ACC112 (cell line): ENCODE results near the gene SYT13.
"Not testable (repeated sequence)": the region's sequence is repeated elsewhere in the genome, so short reads cannot be mapped to it uniquely, and the experiment has no call there.

ENCODE experiments used
- H2AFZ ChIP-seq: fragments of 200-600 bp; sonication (generic); one replicate; pipeline ENCODE4 v1.6.0; 2017; ENCODE audit warnings: antibody characterized with exemption, low read length; ENCODE audit not compliant: unreplicated experiment
- H3K27ac ChIP-seq: fragments of 200-600 bp; sonication (generic); 2 replicates; pipeline ENCODE4 v1.5.1; 2014; ENCODE audit warnings: low read depth, mild to moderate bottlenecking, antibody characterized with exemption, low read length, moderate library complexity
- H3K27me3 ChIP-seq: fragments of 200-600 bp; sonication (generic); 2 replicates; pipeline ENCODE4 v1.6.1; 2014; ENCODE audit warnings: mild to moderate bottlenecking, antibody characterized with exemption, low read length, moderate library complexity, mixed read lengths; ENCODE audit not compliant: insufficient read depth
- H3K36me3 ChIP-seq: fragments of 200-600 bp; sonication (generic); 2 replicates; pipeline ENCODE4 v1.6.1; 2016; ENCODE audit warnings: mild to moderate bottlenecking, antibody characterized with exemption, low read length, moderate library complexity, mixed read lengths; ENCODE audit not compliant: insufficient read depth
- H3K4me1 ChIP-seq: fragments of 200-600 bp; sonication (generic); one replicate; pipeline ENCODE4 v1.6.1; 2016; ENCODE audit warnings: low read length, mixed read lengths; ENCODE audit not compliant: insufficient read depth, unreplicated experiment, control insufficient read depth
- H3K4me3 ChIP-seq: fragments of 200-600 bp; sonication (generic); 2 replicates; pipeline ENCODE4 v1.5.1; 2014; ENCODE audit warnings: mild to moderate bottlenecking, low read depth, low read length
- H3K79me2 ChIP-seq: fragments of 200-600 bp; sonication (generic); one replicate; pipeline ENCODE4 v1.6.0; 2016; ENCODE audit warnings: low read length; ENCODE audit not compliant: control insufficient read depth, unreplicated experiment, insufficient read depth

The SYT13 gene

DNA sequence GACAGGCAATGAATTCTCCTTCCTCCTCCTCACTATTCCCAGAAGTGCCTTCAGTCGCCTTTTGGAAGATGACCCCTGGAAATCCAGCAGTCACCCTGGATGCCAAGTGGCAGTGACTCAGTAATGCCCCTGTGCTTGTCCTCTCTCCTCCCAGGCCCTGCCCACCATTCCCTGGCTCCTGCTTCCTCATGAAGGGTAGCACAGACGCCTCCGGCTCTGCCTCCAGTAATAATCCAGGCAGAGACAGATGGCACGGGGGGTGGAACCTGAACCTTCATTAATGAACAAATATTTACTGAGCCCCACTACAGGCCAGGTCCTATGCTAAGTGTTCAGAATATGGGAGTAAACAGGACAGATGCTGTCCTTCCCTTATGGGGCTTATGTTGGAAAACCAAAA, 23.2 kb downstream of the SYT13 start:
- no peaks in the 10 kb centered on the region for H3K27me3 ChIP-seq
- no peaks in the 10 kb centered on the region for H3K36me3 ChIP-seq
- H3K27ac ChIP-seq: no peak overlapping the region
- H3K79me2 ChIP-seq: no peaks in the 10 kb centered on the region
- no peak overlapping the region for H3K4me3 ChIP-seq
- H2AFZ ChIP-seq: no peak overlapping the region
- peaks cover 49% of the 10 kb centered on the region for H3K4me1 ChIP-seq

GRCh38 chr11:45260071-45260470, 26.1 kb downstream of the SYT13 start:
- H2AFZ ChIP-seq: no peak overlapping the region
- peaks cover 39% of the 10 kb centered on the region for H3K4me1 ChIP-seq
- no peaks in the 10 kb centered on the region for H3K36me3 ChIP-seq
- H3K79me2 ChIP-seq: no peaks in the 10 kb centered on the region
- H3K4me3 ChIP-seq: no peak overlapping the region
- no peak overlapping the region for H3K27ac ChIP-seq
- no peaks in the 10 kb centered on the region for H3K27me3 ChIP-seq

DNA sequence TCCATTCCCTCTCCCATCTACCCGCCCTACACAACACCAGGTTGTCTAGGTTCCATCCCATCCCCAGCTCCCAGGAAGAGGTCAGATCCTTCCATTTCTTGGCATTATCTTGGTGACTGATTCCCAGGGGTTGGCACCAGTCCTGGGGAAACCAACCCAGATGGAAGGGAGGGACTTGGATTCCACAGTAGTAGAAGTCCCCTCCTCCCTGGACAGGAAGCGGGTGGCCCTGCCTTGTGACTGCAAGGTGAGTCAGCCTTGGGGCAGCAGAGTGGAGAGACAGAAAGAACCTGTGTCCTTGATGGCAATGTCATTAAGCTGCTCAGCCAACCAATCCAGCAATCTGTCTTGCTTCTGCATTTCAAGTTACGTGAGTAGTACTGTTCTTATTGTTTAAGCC, 26.5 kb downstream of the SYT13 start:
- no peak overlapping the region for H2AFZ ChIP-seq
- no peak overlapping the region for H3K4me3 ChIP-seq
- peaks cover 36% of the 10 kb centered on the region for H3K4me1 ChIP-seq
- H3K27me3 ChIP-seq: no peaks in the 10 kb centered on the region
- H3K79me2 ChIP-seq: no peaks in the 10 kb centered on the region
- H3K27ac ChIP-seq: 0 out of 2 replicates have a peak overlapping the region, but pooled peaks have one; percentile 29
- no peaks in the 10 kb centered on the region for H3K36me3 ChIP-seq

GRCh38 chr11:45258982-45259530, 27.1 kb downstream of the SYT13 start:
- no peaks in the 10 kb centered on the region for H3K36me3 ChIP-seq
- no peaks in the 10 kb centered on the region for H3K27me3 ChIP-seq
- 0 out of 2 replicates have a peak overlapping the region, but pooled peaks have one; percentile 29 for H3K27ac ChIP-seq
- peaks cover 30% of the 10 kb centered on the region for H3K4me1 ChIP-seq
- H2AFZ ChIP-seq: no peak overlapping the region
- no peaks in the 10 kb centered on the region for H3K79me2 ChIP-seq
- no peak overlapping the region for H3K4me3 ChIP-seq

GRCh38 chr11:45254070-45254469, 32.1 kb downstream of the SYT13 start:
- H3K27ac ChIP-seq: no peak overlapping the region
- no peak overlapping the region for H3K4me3 ChIP-seq
- H2AFZ ChIP-seq: no peak overlapping the region
- no peaks in the 10 kb centered on the region for H3K27me3 ChIP-seq
- no peaks in the 10 kb centered on the region for H3K79me2 ChIP-seq
- peaks cover 9% of the 10 kb centered on the region for H3K4me1 ChIP-seq
- no peaks in the 10 kb centered on the region for H3K36me3 ChIP-seq

- Histone ChIP-seq H3K36me3 (no peaks in the 10 kb centered on the region), H3K27ac (no peak overlapping the region), H3K4me1 (peaks cover 6% of the 10 kb centered on the region), H3K4me3 (no peak overlapping the region), H3K27me3 (no peaks in the 10 kb centered on the region), H3K79me2 (no peaks in the 10 kb centered on the region), H2AFZ (no peak overlapping the region)
Observed at GRCh38 chr11:45253640-45254039, 32.5 kb downstream of the SYT13 start.

GRCh38 chr11:45252877-45253276, 33.3 kb downstream of the SYT13 start:
- Histone ChIP-seq H3K27me3 (no peaks in the 10 kb centered on the region), H3K36me3 (no peaks in the 10 kb centered on the region), H3K4me3 (no peak overlapping the region), H3K27ac (no peak overlapping the region), H3K79me2 (no peaks in the 10 kb centered on the region), H2AFZ (no peak overlapping the region), H3K4me1 (peaks cover 6% of the 10 kb centered on the region)

DNA sequence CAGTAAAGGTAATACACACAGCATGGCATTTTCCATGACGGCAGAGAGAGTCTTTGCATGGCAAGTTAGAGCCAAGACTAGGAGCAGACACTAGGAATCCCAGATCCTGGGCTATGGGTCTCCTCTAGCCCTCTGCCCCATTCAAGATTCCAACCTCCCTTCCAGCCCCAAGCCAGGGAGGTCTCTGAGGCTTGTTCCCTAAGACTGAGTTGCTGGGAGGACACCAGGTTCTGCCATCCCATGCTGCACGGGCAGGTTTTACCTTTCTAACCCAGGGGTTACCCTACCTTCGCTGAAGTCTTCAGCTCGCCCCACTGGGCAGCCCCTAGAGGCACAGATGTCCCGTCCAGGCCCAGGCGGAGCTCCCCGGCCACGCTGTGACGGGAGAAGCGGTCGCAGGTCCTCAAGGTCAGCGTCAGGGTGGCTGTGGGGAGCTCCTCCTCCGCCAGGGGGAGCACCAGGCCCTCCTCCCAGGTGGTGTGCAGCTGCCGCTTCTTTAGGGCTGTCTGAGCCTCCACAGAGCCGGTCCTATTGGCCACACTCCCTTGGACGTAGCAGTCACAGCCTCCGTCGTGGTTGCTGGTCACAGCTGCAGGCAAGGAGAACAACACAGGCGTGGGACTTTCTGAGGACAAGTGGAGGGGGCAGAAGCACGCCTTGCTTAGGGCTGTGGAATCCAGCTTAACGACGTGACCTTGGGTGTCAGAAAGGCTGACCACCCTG, 33.8 kb downstream of the SYT13 start:
- Histone ChIP-seq H3K27ac (no peak overlapping the region), H2AFZ (no peak overlapping the region), H3K4me1 (peaks cover 6% of the 10 kb centered on the region), H3K27me3 (no peaks in the 10 kb centered on the region), H3K36me3 (no peaks in the 10 kb centered on the region), H3K4me3 (no peak overlapping the region), H3K79me2 (no peaks in the 10 kb centered on the region)

DNA sequence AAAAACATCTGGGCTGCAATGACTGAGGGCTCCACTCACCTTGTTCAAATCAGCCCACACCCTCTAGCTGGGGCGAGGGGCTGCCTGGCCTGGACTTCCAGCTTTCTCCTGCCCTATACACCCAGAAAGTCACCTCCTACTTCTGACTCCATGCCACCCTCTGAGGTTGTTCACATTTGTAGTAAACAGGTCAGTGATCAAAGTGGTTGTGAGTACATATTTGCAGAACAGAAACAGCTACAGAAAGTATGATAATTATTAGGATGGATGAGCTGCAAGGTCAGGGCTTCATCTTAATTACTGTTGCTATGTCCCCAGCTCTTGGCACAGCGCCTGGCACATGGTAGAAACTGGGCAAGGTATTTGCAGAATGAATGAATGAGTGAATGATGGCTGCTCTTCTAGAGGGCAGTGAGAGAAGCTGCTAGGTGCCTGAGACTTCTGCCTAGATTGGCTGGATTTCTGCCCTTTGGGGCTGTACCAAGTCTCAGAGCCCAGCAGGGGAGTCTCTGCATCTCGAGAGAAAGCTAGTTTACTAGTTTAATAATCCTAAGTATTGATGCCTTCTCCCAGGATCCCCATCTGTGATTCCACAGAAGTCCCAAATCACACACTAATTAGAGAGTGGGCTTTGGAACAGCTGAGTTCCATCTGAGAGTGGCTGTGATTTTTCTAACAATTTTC, 36.0 kb downstream of the SYT13 start:
- H3K27me3 ChIP-seq: no peaks in the 10 kb centered on the region
- H3K27ac ChIP-seq: no peak overlapping the region
- no peak overlapping the region for H3K4me3 ChIP-seq

DNA sequence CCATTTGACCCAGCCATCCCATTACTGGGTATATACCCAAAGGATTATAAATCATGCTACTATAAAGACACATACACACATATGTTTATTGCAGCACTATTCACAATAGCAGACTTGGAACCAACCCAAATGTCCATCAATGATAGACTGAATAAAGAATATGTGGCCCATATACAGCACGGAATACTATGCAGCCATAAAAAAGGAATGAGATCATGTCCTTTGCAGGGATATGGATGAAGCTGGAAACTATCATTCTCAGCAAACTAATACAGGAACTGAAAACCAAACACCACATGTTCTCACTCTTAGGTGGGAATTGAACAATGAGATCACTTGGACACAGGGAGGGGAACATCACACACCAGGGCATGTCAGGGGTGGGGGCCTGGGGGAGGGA, 36.8 kb downstream of the SYT13 start:
- not testable (repeated sequence) for H2AFZ ChIP-seq, H3K27me3 ChIP-seq

More for the DNA sequence above, 36.0 kb downstream of the SYT13 start:
- Histone ChIP-seq H3K36me3 (no peaks in the 10 kb centered on the region), H2AFZ (no peak overlapping the region), H3K4me1 (peaks cover 6% of the 10 kb centered on the region), H3K79me2 (no peaks in the 10 kb centered on the region)

More for the DNA sequence above, 36.8 kb downstream of the SYT13 start:
- H3K27ac ChIP-seq, H3K4me1 ChIP-seq, H3K4me3 ChIP-seq, H3K36me3 ChIP-seq, H3K79me2 ChIP-seq: not testable (repeated sequence)
